Activated CD8-positive, alpha-beta T cell treated with anti-CD3 and anti-CD28 coated beads, Interleukin-2, amount 10 ng/mL, durations not matched to agents 7 days and 5 days (primary cell): ENCODE results near the gene CAPN8. TPM values are rescaled to one million over a fixed set of nuclear protein-coding genes. Genes with fewer than 3 reads are reported as not detected.

Experiments
- ATAC-seq: fragments of 150-1000 bp; cut with Tn5 transposase; one replicate; pipeline ENCODE4 v1.10.0; 2021; ENCODE audit warnings: moderate library complexity
- CTCF ChIA-PET: fragments of 350-600 bp; sonication (Branson Sonifier 250); formaldehyde crosslinking; loops from one replicate; lab custom pipeline; 2021; ENCODE audit warnings: antibody characterized with exemption; lab: Charles Lee
- POLR2A ChIA-PET: fragments of 350-600 bp; sonication (Branson Sonifier 250); formaldehyde crosslinking; loops from one replicate; lab custom pipeline; 2021; ENCODE audit warnings: antibody characterized with exemption; lab: Charles Lee
- DNase-seq: peaks from one replicate; pipeline ENCODE4 v3.0.0-alpha.2; 2020
- H3K27ac Mint-ChIP-seq: one replicate; pipeline ENCODE4 v1.8.0; 2021; ENCODE audit warnings: mild to moderate bottlenecking, mixed read lengths
- H3K27me3 Mint-ChIP-seq: one replicate; pipeline ENCODE4 v1.8.0; 2021; ENCODE audit warnings: low read depth, mixed read lengths
- H3K36me3 Mint-ChIP-seq: one replicate; pipeline ENCODE4 v1.8.0; 2021; ENCODE audit warnings: low read depth, mixed read lengths
- H3K4me1 Mint-ChIP-seq: one replicate; pipeline ENCODE4 v1.8.0; 2021; ENCODE audit warnings: low read depth, mixed read lengths
- H3K4me3 Mint-ChIP-seq: one replicate; pipeline ENCODE4 v1.8.0; 2021; ENCODE audit warnings: mild to moderate bottlenecking, mixed read lengths
- H3K9me3 Mint-ChIP-seq: one replicate; pipeline ENCODE4 v1.8.0; 2022; ENCODE audit warnings: mixed read lengths; ENCODE audit not compliant: insufficient read depth
- total RNA-seq, 2 experiments: library from RNA; stranded (reverse); gene quantifications; one replicate each; pipeline ENCODE4 v1.2.3, GENCODE V29; 2021

The CAPN8 gene
- total RNA-seq, 2 experiments from 2014 or later: 0.08 TPM; not detected in 1

GRCh38 chr1:223622132-223622842 is 43.2 kb downstream of the CAPN8 start:
- Mint-ChIP-seq H3K4me3 (no peak overlapping the region), H3K36me3 (no peaks in the 10 kb centered on the region), H3K27ac (no peak overlapping the region), H3K27me3 (no peaks in the 10 kb centered on the region), H3K4me1 (no peaks in the 10 kb centered on the region), H3K9me3 (no peaks in the 10 kb centered on the region)
- no peak for DNase-seq
- no peak for ATAC-seq
- CTCF ChIA-PET: interaction anchor here (1.3 kb wide), 1 partner anchor 66 kb away, joined by 4 read pairs; no protein-coding TSS in a partner anchor
- POLR2A ChIA-PET: no interaction called here

DNA sequence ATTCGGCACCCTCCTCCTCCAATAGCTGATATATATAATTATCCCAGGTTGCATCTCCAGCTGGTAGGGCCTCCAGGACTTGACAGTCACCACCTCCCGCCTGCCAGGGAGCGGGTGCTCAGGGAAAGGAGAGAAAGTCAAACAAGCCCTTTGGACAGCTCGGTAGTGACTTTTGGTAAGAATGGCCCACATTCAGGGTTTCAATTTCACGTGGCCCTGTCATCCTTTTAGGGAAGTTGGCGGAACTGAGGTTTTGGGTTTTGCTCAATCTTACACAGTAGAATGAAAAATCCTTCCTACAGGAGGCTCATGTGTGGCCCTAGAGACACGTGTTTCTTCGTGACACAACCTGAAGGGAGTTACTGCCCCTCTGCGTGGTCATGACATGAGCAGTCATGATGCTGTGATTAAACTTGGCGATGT is 44.2 kb downstream of the CAPN8 start:
- ChIA-PET POLR2A (no interaction called here), CTCF (no interaction called here)
- ATAC-seq (no peak), DNase-seq (no peak)
- Mint-ChIP-seq H3K27me3 (no peaks in the 10 kb centered on the region), H3K4me1 (no peaks in the 10 kb centered on the region), H3K9me3 (no peaks in the 10 kb centered on the region), H3K4me3 (no peak overlapping the region), H3K36me3 (no peaks in the 10 kb centered on the region), H3K27ac (no peak overlapping the region)

DNA sequence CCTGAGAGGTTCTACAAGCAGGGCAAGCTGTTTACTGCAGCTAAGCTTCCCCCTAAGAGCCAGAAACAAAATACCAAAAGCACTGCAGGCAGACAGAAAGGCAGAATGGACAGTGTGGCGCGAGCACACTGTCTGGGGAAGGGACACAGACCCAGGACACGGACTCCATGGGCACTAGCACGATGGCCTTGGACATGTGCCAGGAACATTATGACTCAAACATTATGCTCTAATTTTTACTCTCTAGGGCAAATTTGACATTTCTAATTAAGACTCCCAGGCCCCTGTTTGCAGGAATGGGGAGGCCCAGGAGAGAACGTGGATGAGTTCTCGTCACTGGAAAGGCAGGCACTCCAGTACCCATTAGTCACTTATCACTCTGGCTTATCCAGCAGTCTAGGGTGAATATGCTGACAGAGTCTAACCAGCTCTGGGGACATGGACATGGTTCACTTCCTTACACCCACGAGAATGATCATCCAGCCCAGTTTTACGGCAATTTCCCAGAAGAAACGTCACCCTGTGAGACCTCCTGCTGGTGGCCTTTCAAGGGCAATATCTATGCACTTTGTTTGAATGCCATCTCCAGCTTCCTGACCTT is 45.1 kb downstream of the CAPN8 start:
- Mint-ChIP-seq H3K4me3 (no peak overlapping the region), H3K27ac (no peak overlapping the region), H3K4me1 (no peaks in the 10 kb centered on the region), H3K27me3 (no peaks in the 10 kb centered on the region), H3K36me3 (no peaks in the 10 kb centered on the region), H3K9me3 (no peaks in the 10 kb centered on the region)
- ATAC-seq: no peak
- ChIA-PET POLR2A (no interaction called here), CTCF (no interaction called here)
- no peak for DNase-seq

DNA sequence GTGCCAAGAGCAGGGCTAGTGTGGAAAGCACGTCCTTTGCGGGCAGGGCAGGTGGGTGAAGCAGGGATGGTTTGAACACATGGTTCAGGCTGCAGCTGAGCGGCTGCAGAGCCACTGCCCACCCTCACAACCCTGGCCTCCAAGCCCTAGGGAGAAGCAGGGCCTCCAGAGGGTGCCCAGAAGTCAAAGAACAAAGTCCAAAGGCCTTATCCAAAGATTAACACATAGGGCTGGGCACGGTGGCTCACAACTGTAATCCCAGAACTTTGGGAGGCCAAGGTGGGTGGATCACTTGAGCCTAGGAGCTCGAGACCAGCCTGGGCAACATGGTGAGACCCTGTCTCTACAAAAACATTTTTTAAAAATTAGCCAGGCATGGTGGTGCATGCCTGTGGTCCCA is 46.8 kb downstream of the CAPN8 start:
- Mint-ChIP-seq H3K4me1 (no peaks in the 10 kb centered on the region), H3K9me3 (no peaks in the 10 kb centered on the region), H3K36me3 (no peaks in the 10 kb centered on the region), H3K27ac (no peak overlapping the region), H3K27me3 (no peaks in the 10 kb centered on the region), H3K4me3 (no peak overlapping the region)
- ChIA-PET POLR2A (interaction anchor here (0.6 kb wide), 1 partner anchor 104 kb away, joined by 4 read pairs; no protein-coding TSS in a partner anchor), CTCF (no interaction called here)
- ATAC-seq: no peak
- DNase-seq: no peak

DNA sequence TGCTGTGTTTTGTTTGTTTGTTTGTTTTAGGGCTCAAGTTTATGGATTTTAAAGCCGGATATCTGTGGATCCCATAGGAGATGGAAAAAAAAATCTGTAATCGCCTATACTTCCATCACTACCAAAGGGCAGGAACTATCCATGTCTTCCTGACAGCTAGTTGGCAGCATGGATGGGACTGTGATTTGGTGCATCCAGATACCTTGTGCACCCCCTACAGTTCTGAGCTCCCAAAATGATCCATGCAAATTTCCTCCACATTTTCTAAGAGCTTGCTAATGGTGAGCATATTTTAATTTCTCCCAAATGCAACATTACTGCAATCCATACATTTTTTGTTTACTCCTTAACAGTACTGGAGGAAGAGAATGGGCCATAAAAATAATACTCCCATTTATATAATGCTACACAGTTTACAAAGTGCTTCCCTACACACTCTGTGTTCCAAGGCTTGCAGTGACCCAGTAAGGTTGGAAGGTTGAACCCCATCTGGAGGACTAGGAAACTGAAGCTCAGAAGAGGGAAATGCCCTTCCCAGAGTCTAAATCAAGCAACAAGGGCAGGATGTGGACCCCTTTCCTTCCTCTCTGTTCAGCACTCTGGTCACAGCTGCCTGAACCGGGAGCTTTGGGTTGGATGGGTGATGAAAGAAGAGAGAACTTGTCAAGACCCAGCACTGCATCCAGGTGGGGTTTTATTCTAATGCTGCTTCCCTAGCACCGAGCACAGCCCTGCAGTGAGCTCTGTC is 48.0 kb downstream of the CAPN8 start:
- Mint-ChIP-seq H3K9me3 (no peaks in the 10 kb centered on the region), H3K4me1 (no peaks in the 10 kb centered on the region), H3K27me3 (no peaks in the 10 kb centered on the region), H3K36me3 (no peaks in the 10 kb centered on the region), H3K27ac (no peak overlapping the region), H3K4me3 (no peak overlapping the region)
- ChIA-PET POLR2A (no interaction called here), CTCF (interaction anchor here (0.8 to 1.0 kb wide), 2 partner anchors 10 to 11 kb away, joined by 3 to 4 read pairs; no protein-coding TSS in a partner anchor)
- DNase-seq: no peak
- ATAC-seq: no peak

DNA sequence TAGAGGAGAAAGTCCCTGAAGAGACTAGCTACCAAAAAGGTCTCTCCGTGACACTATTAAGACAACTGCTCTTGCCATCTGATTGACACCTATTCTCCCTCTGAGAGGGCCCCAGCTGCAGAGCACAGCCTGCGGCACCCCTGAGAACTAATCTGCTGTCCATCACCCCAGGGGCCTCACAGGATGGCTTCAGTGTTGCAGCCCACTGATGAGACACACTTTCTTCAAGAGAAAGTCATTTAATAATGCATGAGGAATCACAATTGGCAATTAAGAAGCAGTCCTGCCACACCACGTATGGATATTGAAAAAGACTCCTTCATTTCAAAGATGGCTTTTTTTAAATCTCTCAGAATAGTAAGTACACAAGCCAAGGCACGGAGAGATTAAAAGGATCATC is 48.9 kb downstream of the CAPN8 start:
- CTCF ChIA-PET: no interaction called here
- Mint-ChIP-seq H3K36me3 (no peaks in the 10 kb centered on the region), H3K27me3 (no peaks in the 10 kb centered on the region), H3K27ac (no peak overlapping the region), H3K4me3 (no peak overlapping the region), H3K9me3 (no peaks in the 10 kb centered on the region), H3K4me1 (no peaks in the 10 kb centered on the region)
- POLR2A ChIA-PET: no interaction called here
- DNase-seq: no peak
- ATAC-seq: no peak

GRCh38 chr1:223611936-223612335 is 53.6 kb downstream of the CAPN8 start:
- Mint-ChIP-seq H3K27me3 (no peaks in the 10 kb centered on the region), H3K9me3 (no peaks in the 10 kb centered on the region), H3K27ac (no peak overlapping the region), H3K4me1 (no peaks in the 10 kb centered on the region), H3K36me3 (no peaks in the 10 kb centered on the region), H3K4me3 (no peak overlapping the region)
- POLR2A ChIA-PET: interaction anchor here (0.9 kb wide), 1 partner anchor 57 kb away, joined by 3 read pairs; no protein-coding TSS in a partner anchor
- no peak for DNase-seq
- CTCF ChIA-PET: interaction anchor here (1.3 to 2.8 kb wide), 2 partner anchors 55 to 488 kb away, joined by 3 to 11 read pairs; no protein-coding TSS in a partner anchor
- ATAC-seq: no peak

DNA sequence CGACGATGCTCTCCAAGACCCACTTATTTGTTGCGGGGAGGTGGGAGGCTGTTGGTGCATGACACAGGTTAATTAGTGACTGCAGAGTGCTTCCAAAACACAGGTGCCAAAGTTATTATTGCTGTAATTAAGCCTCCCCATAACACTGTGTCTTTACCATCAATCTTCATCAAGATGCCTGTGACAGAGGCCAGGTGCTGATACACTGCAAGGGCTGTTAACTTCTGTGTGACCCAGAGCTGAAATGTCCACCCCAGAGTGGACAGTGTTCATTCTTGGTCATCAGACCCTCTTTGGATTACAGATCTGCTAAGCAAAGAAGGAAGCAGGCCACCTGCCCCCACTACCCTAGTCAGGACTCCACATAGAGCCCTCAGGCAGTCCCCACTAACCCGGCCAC is 55.5 kb downstream of the CAPN8 start:
- ATAC-seq: no peak
- H3K4me3 Mint-ChIP-seq: no peak overlapping the region
- H3K27ac Mint-ChIP-seq: no peak overlapping the region
- ChIA-PET CTCF (interaction anchor here (1.1 to 2.2 kb wide), 3 partner anchors 52 to 55 kb away, joined by 3 to 5 read pairs (median 4); no protein-coding TSS in a partner anchor), POLR2A (no interaction called here)
- no peaks in the 10 kb centered on the region for H3K27me3 Mint-ChIP-seq
- H3K4me1 Mint-ChIP-seq: no peaks in the 10 kb centered on the region
- H3K36me3 Mint-ChIP-seq: no peaks in the 10 kb centered on the region
- H3K9me3 Mint-ChIP-seq: no peaks in the 10 kb centered on the region
- DNase-seq: no peak

- no peak overlapping the region for H3K4me3 Mint-ChIP-seq
- H3K27me3 Mint-ChIP-seq: no peaks in the 10 kb centered on the region
- no peaks in the 10 kb centered on the region for H3K4me1 Mint-ChIP-seq
- POLR2A ChIA-PET: no interaction called here
- CTCF ChIA-PET: interaction anchor here (1.1 to 2.2 kb wide), 3 partner anchors 52 to 55 kb away, joined by 3 to 5 read pairs (median 4); no protein-coding TSS in a partner anchor
- ATAC-seq: no peak
- no peak overlapping the region for H3K27ac Mint-ChIP-seq
- DNase-seq: no peak
- no peaks in the 10 kb centered on the region for H3K36me3 Mint-ChIP-seq
- no peaks in the 10 kb centered on the region for H3K9me3 Mint-ChIP-seq
Observed at GRCh38 chr1:223609066-223609465, 56.4 kb downstream of the CAPN8 start.

- POLR2A ChIA-PET: no interaction called here
- Mint-ChIP-seq H3K9me3 (no peaks in the 10 kb centered on the region), H3K27me3 (no peaks in the 10 kb centered on the region), H3K27ac (no peak overlapping the region), H3K36me3 (no peaks in the 10 kb centered on the region), H3K4me3 (no peak overlapping the region), H3K4me1 (peaks cover 5% of the 10 kb centered on the region)
- ATAC-seq (no peak), DNase-seq (no peak)
- CTCF ChIA-PET: interaction anchor here (2.6 kb wide), 1 partner anchor 53 kb away, joined by 11 read pairs; no protein-coding TSS in a partner anchor
Observed at GRCh38 chr1:223558512-223558911, 107.0 kb downstream of the CAPN8 start.

GRCh38 chr1:223557130-223557475 is 108.4 kb downstream of the CAPN8 start:
- peaks cover 5% of the 10 kb centered on the region for H3K4me1 Mint-ChIP-seq
- no peak overlapping the region for H3K4me3 Mint-ChIP-seq
- POLR2A ChIA-PET: no interaction called here
- CTCF ChIA-PET: interaction anchor here (0.8 to 2.6 kb wide), 11 partner anchors 27 to 423 kb away, joined by 3 to 11 read pairs (median 3); no protein-coding TSS in a partner anchor
- H3K27ac Mint-ChIP-seq: no peak overlapping the region
- DNase-seq (no peak), ATAC-seq (no peak)
- no peaks in the 10 kb centered on the region for H3K36me3 Mint-ChIP-seq
- H3K27me3 Mint-ChIP-seq: no peaks in the 10 kb centered on the region
- H3K9me3 Mint-ChIP-seq: no peaks in the 10 kb centered on the region
